MM.1S (cell line): ENCODE measurements around the gene AASS.

Experiments used
- DNase-seq: peaks from one replicate; pipeline ENCODE4 v3.0.0-alpha.2; 2015
- H2AFZ ChIP-seq: fragments of 300-600 bp; sonication (generic); 2 replicates; pipeline ENCODE4 v1.6.0; 2016; ENCODE audit warnings: antibody characterized with exemption, low read length
- H3F3A ChIP-seq: fragments of 300-600 bp; sonication (generic); 2 replicates; pipeline ENCODE4 v1.6.1; 2016; ENCODE audit warnings: mild to moderate bottlenecking, antibody characterized with exemption, low read length, moderate library complexity, mixed read lengths; ENCODE audit not compliant: insufficient read depth
- H3K27ac ChIP-seq: fragments of 300-600 bp; sonication (generic); 2 replicates; pipeline ENCODE4 v1.5.1; 2016; ENCODE audit warnings: mild to moderate bottlenecking, low read length
- H3K27me3 ChIP-seq: fragments of 300-600 bp; sonication (generic); replicated peaks from 2 replicates; pipeline ENCODE4 v1.6.0; 2016; ENCODE audit warnings: low read length; ENCODE audit not compliant: insufficient read depth
- H3K36me3 ChIP-seq: fragments of 300-600 bp; sonication (generic); replicated peaks from 2 replicates; pipeline ENCODE4 v1.6.1; 2016; ENCODE audit warnings: mild to moderate bottlenecking, low read length, mixed read lengths; ENCODE audit not compliant: insufficient read depth
- H3K4me1 ChIP-seq: fragments of 300-600 bp; sonication (generic); 2 replicates; pipeline ENCODE4 v1.6.1; 2016; ENCODE audit warnings: low read length, mixed read lengths
- H3K4me2 ChIP-seq: fragments of 300-600 bp; sonication (generic); 2 replicates; pipeline ENCODE4 v1.6.0; 2016; ENCODE audit warnings: low read depth, low read length
- H3K4me3 ChIP-seq: fragments of 300-600 bp; sonication (generic); 2 replicates; pipeline ENCODE4 v1.5.1; 2016; ENCODE audit warnings: low read length, mixed read lengths
- H3K79me2 ChIP-seq: fragments of 300-600 bp; sonication (generic); 2 replicates; pipeline ENCODE4 v1.6.1; 2016; ENCODE audit warnings: mixed run types, low read length, mixed read lengths
- H3K9ac ChIP-seq: fragments of 300-600 bp; sonication (generic); 2 replicates; pipeline ENCODE4 v1.6.1; 2016; ENCODE audit warnings: low read length, mixed read lengths
- H3K9me2 ChIP-seq: fragments of 300-600 bp; sonication (generic); replicated peaks from 2 replicates; pipeline ENCODE4 v1.6.1; 2016; ENCODE audit warnings: mild to moderate bottlenecking, low read length, mixed read lengths; ENCODE audit not compliant: insufficient read depth
- H3K9me3 ChIP-seq: fragments of 300-600 bp; sonication (generic); replicated peaks from 2 replicates; pipeline ENCODE4 v1.6.1; 2016; ENCODE audit warnings: mild to moderate bottlenecking, low read length, mixed read lengths; ENCODE audit not compliant: insufficient read depth
- H4K20me1 ChIP-seq: fragments of 300-600 bp; sonication (generic); 2 replicates; pipeline ENCODE4 v1.6.1; 2016; ENCODE audit warnings: mild to moderate bottlenecking, low read length, moderate library complexity, mixed read lengths; ENCODE audit not compliant: insufficient read depth
- EZH2 ChIP-seq: fragments of 300-600 bp; sonication (generic); optimal IDR thresholded peaks from 2 replicates; pipeline ENCODE3; 2017; ENCODE audit warnings: low read depth, mild to moderate bottlenecking, antibody characterized with exemption, low read length, mixed read lengths
- EZH2phosphoT487 ChIP-seq: fragments of 300-600 bp; sonication (generic); IDR thresholded peaks from 2 replicates; pipeline ENCODE4 v1.6.1; 2018; ENCODE audit warnings: antibody characterized with exemption, low read length
- TF ChIP-seq, protein P1 (sequence below): fragments of 300-600 bp; sonication (generic); IDR thresholded peaks from 2 replicates; pipeline ENCODE4 v1.5.1; 2016; ENCODE audit warnings: antibody characterized with exemption, low read length, mixed read lengths

The AASS gene

GRCh38 chr7:122055073-122055472 lies 89.0 kb downstream of the AASS start:
- H3K79me2 ChIP-seq, result no peaks in the 10 kb centered on the region
- no peaks in the 10 kb centered on the region for H3K27me3 ChIP-seq
- no peaks in the 10 kb centered on the region for H3K9me2 ChIP-seq
- DNase-seq, result no peak
- H3K4me3 ChIP-seq, result no peak overlapping the region
- no peak overlapping the region for H2AFZ ChIP-seq
- H3K27ac ChIP-seq, result no peak overlapping the region
- no peaks in the 10 kb centered on the region for H3K4me1 ChIP-seq
- TF ChIP-seq EZH2, result no peak
- TF ChIP-seq, protein P1, sequence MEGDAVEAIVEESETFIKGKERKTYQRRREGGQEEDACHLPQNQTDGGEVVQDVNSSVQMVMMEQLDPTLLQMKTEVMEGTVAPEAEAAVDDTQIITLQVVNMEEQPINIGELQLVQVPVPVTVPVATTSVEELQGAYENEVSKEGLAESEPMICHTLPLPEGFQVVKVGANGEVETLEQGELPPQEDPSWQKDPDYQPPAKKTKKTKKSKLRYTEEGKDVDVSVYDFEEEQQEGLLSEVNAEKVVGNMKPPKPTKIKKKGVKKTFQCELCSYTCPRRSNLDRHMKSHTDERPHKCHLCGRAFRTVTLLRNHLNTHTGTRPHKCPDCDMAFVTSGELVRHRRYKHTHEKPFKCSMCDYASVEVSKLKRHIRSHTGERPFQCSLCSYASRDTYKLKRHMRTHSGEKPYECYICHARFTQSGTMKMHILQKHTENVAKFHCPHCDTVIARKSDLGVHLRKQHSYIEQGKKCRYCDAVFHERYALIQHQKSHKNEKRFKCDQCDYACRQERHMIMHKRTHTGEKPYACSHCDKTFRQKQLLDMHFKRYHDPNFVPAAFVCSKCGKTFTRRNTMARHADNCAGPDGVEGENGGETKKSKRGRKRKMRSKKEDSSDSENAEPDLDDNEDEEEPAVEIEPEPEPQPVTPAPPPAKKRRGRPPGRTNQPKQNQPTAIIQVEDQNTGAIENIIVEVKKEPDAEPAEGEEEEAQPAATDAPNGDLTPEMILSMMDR, result no peak
- no peak for TF ChIP-seq EZH2phosphoT487
- H3K9me3 ChIP-seq, result no peaks in the 10 kb centered on the region
- no peaks in the 10 kb centered on the region for H4K20me1 ChIP-seq
- no peak overlapping the region for H3K4me2 ChIP-seq
- no peaks in the 10 kb centered on the region for H3F3A ChIP-seq
- no peak overlapping the region for H3K9ac ChIP-seq
- H3K36me3 ChIP-seq, result no peaks in the 10 kb centered on the region

- Histone ChIP-seq H4K20me1 (no peaks in the 10 kb centered on the region), H3K9ac (no peak overlapping the region), H3K9me3 (no peaks in the 10 kb centered on the region), H3K27ac (no peak overlapping the region), H3K79me2 (no peaks in the 10 kb centered on the region), H3K36me3 (no peaks in the 10 kb centered on the region), H3K4me1 (no peaks in the 10 kb centered on the region), H3K27me3 (no peaks in the 10 kb centered on the region), H3K4me3 (no peak overlapping the region), H2AFZ (no peak overlapping the region), H3F3A (no peaks in the 10 kb centered on the region), H3K9me2 (no peaks in the 10 kb centered on the region), H3K4me2 (no peak overlapping the region)
- DNase-seq, result no peak
- no peak for TF ChIP-seq EZH2
- TF ChIP-seq, protein P1, result no peak
- no peak for TF ChIP-seq EZH2phosphoT487
Observed at GRCh38 chr7:122054393-122054792, 89.7 kb downstream of the AASS start.

DNA sequence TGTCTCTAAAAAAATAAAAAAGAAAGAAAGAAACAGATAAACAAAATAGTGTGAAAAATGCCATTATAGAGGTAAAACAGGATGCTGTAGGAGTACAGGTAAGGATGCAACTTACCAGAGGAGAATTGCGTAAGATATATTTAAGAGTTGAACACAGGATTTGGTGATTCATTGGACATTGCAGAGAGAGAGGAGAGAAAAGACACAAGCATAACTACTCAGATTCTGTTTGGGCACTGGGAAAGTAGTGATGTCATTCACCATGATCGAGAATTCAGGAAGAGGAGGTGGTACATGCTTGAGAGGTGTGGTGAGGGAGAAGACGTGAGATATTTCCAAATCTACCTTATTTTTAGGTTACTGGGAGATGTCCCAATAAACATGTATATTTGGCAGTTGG lies 97.6 kb downstream of the AASS start:
- H3K4me3 ChIP-seq, result no peak overlapping the region

More for the DNA sequence above, 97.6 kb downstream of the AASS start:
- no peak overlapping the region for H2AFZ ChIP-seq
- no peaks in the 10 kb centered on the region for H3K27me3 ChIP-seq
- no peak for DNase-seq
- no peaks in the 10 kb centered on the region for H3K79me2 ChIP-seq
- H3K9ac ChIP-seq, result no peak overlapping the region
- no peaks in the 10 kb centered on the region for H3K9me2 ChIP-seq
- no peaks in the 10 kb centered on the region for H3K9me3 ChIP-seq
- H3K4me2 ChIP-seq, result no peak overlapping the region
- H3K36me3 ChIP-seq, result no peaks in the 10 kb centered on the region
- TF ChIP-seq EZH2phosphoT487 (no peak), EZH2 (no peak)
- TF ChIP-seq, protein P1, result no peak
- no peaks in the 10 kb centered on the region for H4K20me1 ChIP-seq
- H3K4me1 ChIP-seq, result no peaks in the 10 kb centered on the region
- no peaks in the 10 kb centered on the region for H3F3A ChIP-seq
- no peak overlapping the region for H3K27ac ChIP-seq
